Activated T-cell treated with anti-CD3 and anti-CD28 coated beads, Interleukin-2, amount 50 U/mL, for 1 hour (primary cell): Measurements from ENCODE around the gene RCBTB2.
"Not testable (repeated sequence)": the region's sequence is repeated elsewhere in the genome, so short reads cannot be mapped to it uniquely, and the experiment has no call there.

Experiments
- DNase-seq: peaks from one replicate; pipeline ENCODE4 v3.0.0-alpha.2; 2020

The RCBTB2 gene

GRCh38 chr13:48532506-48533499 lies at the start of gene RCBTB2:
RCBTB2 (minus strand) TSS chr13:48533080; CDS start chr13:48521939, 11,141 bp downstream.
- DNase-seq, result peak; percentile 98

DNA sequence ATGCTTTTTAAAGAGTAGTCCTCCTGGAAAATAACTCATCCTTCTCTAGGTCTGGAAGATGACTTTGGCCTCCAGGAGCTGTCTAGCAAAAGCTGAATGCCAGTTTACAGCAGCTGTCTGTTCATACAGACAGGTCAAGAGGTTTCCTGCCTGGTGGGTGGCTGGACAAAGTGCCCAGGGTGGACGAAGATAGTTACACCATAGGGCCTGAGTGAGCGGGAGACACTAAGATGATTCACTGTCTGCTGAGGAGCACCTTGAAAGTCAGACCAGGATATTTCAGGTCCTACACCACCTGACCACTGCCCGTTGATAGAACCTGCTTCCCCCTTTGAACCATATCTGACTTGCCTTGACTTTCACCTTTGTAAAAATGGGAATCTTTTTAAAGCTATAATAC lies 49.2 kb upstream of the RCBTB2 start:
- DNase-seq, result no peak

- DNase-seq, result no peak
Observed at GRCh38 chr13:48580896-48581295, 48.0 kb upstream of the RCBTB2 start.

DNA sequence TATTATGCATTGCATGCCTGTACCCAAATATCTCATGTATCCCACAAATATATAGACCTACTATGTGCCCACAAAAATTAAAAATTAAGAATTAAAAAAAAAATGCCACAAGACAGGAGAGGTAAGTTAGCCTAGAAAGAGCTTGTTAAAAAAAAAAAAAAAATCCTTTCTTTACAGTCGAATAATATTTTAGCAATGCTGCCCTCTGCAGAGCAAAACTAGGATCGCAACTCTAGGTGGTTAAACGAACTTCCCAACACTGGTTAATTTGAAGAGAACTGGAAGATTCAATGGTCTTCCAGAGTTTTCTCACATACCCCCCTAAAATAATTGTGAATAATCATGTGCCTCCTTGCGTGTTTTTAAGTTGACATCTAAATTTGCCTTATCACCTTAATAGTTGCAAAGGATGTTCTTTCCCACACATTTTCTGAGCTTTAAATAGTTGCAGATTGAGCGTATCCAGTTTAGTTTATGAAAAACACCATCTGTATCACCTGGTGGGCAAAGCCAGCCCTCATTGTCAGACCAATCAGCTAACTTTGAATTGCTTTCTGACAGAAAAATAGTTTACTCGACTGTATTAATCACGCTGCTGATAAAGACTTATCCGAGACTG lies 47.4 kb upstream of the RCBTB2 start:
- peak; percentile 67 for DNase-seq

GRCh38 chr13:48579919-48580180 lies 47.0 kb upstream of the RCBTB2 start:
- DNase-seq, result not testable (repeated sequence)

DNA sequence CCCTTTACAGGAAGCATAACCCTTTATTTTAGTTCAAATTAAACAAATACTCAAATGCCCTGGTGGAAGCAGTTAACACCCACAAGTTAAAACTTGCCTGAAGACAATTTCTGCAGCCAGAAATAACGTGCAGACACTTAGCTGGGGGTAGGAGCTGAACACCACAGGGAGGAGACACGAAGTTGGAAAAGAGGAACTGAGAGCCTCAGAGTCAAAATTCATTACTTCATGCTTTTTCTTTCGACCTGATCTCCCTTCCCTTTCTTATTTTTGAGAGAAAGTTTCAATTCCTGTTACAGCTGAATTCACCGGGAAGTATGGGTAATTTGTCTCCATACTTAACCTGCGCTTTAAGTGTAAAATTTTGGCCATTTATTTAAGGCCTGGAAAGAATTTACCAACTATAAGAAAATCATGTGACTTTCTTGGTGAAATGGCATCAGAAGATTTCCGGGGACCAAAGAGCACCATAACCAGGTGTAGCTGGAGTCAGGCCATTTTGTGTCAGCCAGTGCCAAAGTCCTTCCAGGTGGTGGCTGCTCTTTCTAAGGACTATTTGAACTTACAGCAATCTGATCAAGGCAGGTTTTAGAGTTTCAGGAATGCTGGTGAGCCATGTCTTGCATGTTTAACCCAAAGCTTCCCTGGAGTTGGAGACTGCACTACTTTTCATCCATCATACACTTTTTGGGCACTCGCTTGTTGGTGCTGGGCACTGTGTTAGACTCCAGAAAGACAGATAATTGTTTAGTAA lies 46.5 kb upstream of the RCBTB2 start:
- DNase-seq, result no peak

- no peak for DNase-seq
Observed at GRCh38 chr13:48578516-48579164, 45.8 kb upstream of the RCBTB2 start.

GRCh38 chr13:48576448-48577010 lies 43.6 kb upstream of the RCBTB2 start:
- no peak for DNase-seq

DNA sequence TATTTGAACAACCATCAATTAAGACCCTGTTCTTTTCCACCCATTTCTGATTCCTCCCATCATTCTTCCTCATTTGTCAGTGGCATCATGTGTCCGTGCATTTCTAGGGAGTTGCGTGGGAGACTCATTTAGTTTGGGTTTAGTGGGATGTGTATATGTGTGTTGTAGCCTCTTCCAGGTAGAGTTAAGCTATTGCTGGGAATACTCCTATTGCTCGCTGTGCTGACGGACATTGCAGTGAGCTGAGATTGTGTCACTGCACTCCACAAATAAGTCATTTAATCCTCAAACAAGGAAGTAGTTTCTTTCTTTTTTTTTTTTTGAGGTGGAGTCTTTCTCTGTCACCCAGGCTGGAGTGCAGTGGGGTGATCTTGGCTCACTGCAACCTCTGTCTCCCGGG lies 42.2 kb upstream of the RCBTB2 start:
- no peak for DNase-seq

DNA sequence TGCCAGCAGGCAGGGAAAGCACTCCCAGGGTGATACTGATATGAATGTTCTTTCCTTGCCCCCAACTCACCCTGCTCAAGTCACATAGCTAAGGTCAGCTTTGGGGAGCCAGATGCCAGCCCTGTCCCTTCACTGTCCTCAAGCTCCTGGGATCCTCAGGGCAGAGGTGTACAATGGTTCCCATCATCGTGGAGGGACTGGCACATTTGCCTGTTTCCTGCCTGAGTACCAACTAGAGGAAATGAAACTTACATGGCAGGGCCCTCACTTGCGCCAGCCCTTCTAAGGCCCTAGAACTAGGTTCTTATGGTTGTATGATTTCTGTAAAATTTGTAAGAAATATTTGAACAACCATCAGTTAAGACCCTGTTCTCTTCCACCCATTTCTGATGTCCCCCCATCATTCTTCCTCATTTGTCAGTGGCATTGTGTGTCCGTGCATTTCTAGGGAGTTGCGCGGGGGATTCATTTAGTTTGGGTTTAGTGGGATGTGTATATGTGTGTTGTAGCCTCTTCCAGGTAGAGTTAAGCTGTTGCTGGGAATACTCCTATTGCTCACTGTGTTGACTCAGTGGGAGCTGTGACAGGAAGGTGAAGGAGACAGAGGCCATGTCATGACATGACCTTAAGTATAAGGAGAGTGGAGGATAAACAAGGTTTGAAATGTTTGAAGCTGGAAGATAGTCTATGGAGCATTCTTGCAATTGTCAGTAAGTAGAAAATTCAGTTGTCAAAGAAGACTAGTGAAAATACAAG lies 41.3 kb upstream of the RCBTB2 start:
- no peak for DNase-seq

- no peak for DNase-seq
Observed at GRCh38 chr13:48573213-48574007, 40.5 kb upstream of the RCBTB2 start.

DNA sequence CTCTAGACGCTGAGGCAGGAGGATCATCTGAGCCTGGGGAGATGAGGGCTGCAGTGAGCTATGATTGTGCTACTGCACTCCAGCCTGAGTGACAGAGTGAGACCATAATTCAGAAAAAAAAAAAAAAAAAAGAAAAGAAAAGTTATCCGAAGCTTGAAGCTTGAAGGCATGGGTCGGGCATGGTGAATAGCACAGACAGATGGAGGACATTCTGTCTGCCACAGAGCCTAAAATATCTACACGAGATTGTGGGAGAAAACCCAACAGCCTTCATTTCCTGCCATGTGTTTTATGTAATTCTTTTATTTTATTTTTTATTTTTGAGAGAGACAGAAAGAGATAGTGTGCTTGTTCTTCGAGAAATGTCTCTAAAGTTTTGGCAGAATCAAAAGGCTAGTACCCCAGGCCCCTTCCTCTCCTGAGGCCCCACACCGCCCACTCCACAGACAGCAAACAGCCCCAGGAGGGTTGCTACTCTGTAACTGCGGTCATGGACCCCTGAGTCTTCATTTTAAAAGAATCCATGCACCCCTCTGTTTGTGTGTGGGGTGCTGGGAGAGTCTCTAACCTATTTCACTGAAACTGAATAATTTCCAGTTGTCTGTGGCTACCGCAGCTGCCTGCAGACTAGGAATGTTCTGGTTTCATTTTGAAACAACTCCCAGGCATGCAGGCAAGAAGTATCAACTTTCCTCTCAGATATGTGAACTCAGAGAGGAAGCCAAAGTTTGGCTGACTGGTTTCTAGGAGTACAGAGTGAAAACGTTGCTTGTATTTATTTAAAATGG lies 38.4 kb upstream of the RCBTB2 start:
- no peak for DNase-seq

DNA sequence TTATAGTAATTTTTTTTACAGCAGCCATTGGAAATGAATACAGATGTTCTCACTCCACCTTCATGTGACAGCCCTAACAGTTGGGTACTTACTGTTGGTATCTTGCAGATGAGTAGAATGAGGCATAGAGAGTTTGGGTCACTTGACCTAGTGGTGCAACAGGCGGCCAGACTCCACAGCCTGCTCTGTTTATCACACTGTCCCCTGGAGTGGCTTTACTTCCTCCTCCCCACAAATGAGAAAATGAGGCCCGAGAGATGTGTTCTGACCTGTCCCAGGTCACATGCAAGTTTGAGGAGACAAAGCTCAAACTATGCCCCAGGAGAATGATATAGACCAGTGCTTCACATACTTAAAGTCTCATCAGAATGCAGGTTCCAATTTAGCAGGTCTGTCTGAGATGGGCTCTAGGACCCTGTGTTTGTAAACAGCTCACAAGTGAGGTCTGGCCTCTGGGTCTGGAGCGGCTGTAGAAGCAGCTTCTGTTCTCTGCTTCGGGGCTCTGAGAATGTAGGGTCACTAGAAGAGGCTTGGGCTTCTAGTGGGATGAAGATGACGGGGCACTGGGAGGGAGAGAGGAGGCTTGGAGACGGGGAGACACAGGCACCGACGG lies 37.4 kb upstream of the RCBTB2 start:
- no peak for DNase-seq

- no peak for DNase-seq
Observed at GRCh38 chr13:48569104-48569666, 36.3 kb upstream of the RCBTB2 start.

DNA sequence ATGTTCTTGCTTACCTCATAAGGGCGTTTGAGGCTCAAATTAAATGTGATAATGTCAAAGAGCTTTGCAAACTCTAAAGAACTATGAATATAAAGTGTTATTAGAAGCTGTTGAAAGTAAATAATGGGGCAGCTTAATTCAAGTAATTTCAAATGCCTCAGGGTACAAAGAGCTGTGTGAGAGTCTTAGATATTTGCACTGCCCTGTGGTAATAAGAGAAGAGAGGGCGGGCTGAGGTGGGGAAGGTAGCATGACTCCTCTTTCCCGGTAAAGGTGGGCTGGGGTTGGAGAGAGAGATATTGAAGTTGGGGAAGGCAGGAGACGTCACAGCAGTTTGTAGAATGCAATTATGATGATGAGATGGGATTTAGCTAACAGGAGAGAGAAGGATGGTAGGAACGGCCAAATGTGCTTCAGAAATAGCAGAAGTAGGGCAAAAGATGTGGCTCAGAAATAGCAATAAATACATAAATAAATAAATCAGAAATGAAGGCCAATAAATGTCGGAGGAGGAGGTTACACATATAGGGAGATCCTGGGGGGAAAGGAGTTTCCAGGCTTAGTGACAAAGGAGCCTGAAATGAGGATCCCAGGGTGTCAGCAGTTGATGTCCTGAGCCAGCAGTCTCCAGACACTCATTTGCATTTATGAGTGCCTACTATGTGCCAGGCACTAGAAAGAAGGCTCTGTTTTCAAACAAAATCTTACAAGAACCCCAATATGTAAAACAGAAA lies 35.7 kb upstream of the RCBTB2 start:
- DNase-seq, result no peak

DNA sequence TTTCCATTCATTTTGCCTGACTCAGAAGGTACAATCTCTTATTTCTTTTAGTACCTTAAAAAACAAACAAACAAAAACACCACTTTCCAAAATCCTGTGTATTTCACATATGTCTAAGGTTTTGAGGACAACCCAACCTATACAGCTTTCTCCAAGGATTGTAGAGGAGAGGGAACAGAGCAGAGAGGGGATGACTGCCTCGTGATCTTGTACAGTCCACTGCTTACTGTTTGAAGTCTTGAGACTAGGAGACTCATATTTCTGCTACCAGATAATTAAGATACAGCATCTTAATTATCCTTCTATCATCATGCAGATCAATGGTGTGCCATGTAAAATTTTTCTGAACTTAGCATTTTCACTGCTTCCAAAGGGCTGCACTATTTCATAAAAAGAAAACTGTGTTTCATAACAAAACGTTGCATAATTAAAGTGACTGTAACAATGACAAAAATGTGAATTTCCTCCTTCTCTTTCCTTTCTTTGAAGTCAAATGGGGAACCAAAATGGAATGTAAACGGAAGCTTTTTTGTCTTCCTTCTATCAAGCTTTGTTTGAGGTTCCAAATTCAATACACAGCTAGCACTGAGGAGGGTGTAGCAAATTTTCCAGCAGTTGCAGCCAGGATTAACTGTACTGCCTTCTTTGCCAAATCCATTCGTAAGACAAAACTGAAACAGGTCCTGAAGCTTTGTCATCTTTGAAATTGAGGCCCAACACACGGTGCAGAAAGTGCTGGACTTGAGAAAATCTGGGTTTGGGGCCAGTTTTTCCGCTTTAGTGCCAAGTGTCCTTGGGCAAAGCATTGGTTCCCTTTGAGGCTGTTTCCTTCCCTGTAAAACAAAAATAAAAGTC lies 34.9 kb upstream of the RCBTB2 start:
- no peak for DNase-seq

GRCh38 chr13:48564056-48564455 lies 31.2 kb upstream of the RCBTB2 start:
- DNase-seq, result no peak

DNA sequence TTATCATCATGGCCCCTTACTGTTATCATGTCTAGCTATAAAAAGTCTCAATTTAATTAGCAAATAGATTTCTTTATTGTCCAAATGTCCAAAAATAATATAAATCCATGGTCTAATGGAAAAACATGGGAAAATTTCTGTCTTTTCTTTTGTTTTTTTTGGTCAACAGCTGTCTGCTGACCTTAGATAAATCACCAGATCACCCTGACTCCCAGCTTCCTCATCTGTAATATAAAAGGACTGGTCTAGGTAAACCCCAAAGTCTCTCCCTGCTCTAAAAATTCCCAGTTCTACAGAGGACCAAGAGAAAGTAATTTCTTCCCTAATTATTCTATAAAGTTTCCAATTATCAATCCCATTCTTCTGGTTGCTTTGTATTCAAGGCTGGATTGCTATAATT lies 30.7 kb upstream of the RCBTB2 start:
- no peak for DNase-seq
